Fibroblast of villous mesenchyme (primary cell): ENCODE results near the gene IGF1R. TPM values are rescaled to one million over a fixed set of nuclear protein-coding genes. Genes with fewer than 3 reads are reported as not detected.

Experiments used
- DNase-seq: peaks from one replicate; pipeline ENCODE4 v3.0.0-alpha.2; 2010; ENCODE audit warnings: low read depth
- H3K4me3 ChIP-seq: 2 replicates; pipeline ENCODE4 v1.5.1; 2011; ENCODE audit warnings: low read depth, mild to moderate bottlenecking, low read length
- total RNA-seq: library from RNA; depleted of rRNA; stranded (reverse); fragments of >200 nt; gene quantifications from 2 replicates; pipeline ENCODE4 v1.2.3, GENCODE V29; 2012
- TF ChIP-seq, protein P1 (sequence below): IDR thresholded peaks from 2 replicates; pipeline ENCODE4 v1.5.1; 2012; ENCODE audit warnings: low read depth, mild to moderate bottlenecking, low read length; ENCODE audit not compliant: insufficient read depth

Gene IGF1R
- total RNA-seq, 1 donor = 19.4 TPM

DNA sequence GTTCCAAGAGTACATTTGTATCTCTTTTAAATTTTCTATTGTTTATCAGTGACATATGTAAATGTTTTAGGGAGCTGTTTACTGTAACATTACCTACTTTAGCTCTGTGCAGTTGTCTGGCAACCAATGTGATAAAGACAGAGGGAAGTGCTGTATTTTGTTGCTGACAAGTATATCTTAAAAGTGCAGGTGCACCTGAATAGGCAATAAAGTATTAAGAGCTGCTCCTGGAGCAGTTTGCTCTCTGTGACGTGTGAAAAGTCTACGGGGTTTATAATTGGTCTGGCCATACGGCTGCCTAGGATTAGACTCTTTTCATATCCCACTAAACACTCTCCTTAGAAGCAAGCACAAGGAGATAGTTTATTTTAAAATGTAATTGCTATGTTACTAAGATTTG is 178.3 kb downstream of the IGF1R start:
- H3K4me3 ChIP-seq = no peak overlapping the region
- no peak for DNase-seq
- TF ChIP-seq, protein P1, sequence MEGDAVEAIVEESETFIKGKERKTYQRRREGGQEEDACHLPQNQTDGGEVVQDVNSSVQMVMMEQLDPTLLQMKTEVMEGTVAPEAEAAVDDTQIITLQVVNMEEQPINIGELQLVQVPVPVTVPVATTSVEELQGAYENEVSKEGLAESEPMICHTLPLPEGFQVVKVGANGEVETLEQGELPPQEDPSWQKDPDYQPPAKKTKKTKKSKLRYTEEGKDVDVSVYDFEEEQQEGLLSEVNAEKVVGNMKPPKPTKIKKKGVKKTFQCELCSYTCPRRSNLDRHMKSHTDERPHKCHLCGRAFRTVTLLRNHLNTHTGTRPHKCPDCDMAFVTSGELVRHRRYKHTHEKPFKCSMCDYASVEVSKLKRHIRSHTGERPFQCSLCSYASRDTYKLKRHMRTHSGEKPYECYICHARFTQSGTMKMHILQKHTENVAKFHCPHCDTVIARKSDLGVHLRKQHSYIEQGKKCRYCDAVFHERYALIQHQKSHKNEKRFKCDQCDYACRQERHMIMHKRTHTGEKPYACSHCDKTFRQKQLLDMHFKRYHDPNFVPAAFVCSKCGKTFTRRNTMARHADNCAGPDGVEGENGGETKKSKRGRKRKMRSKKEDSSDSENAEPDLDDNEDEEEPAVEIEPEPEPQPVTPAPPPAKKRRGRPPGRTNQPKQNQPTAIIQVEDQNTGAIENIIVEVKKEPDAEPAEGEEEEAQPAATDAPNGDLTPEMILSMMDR = no peak

DNA sequence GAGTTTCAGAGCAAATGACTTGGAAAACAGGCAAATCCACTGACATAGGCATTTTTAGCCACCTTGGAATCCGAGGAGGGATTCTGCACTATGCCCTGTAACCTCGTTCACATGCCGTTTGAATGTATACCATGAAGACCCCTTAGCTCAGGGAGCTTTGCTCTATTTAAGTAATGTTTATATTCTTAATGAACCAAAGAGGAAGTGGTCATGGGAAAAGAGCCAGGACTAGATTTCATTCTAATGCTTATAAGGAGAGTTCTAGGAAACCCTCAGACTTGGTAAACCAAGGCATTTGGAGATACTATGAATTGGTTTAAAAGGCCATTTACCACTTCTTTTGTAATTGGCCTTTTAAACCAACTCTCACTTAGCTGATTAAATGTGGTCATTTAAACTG is 178.9 kb downstream of the IGF1R start:
- DNase-seq = peak; percentile 24
- no peak overlapping the region for H3K4me3 ChIP-seq
- TF ChIP-seq, protein P1 = no peak

DNA sequence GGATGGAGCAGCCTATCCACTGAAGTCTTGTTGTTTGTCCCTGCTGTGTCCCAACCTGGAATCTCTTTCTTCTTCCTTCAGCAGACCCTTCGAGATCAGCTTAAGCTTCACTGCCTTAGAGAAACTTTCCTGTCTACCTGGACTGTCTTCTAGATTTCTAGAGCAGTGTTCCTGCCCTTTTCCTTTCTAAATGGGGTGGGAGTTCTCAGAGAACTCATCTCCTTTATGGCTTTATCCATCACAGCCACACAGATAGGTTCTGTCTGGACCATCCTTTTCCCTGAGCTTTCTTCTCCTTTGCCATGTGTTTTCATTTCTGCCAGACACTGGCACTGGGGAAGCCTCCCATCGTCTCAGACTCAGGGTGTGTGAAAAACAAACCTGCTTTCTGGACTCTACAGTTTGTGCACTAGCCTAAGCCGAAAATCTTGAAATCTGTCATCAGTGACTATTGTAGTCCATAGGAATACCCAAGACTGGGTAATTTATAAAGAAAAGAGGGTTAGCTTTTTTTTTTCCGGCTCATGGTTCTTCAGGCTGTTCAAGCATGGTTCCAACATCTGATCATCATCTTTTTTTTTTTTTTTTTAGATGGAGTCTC is 181.8 kb downstream of the IGF1R start:
- no peak for DNase-seq
- TF ChIP-seq, protein P1 = no peak
- no peak overlapping the region for H3K4me3 ChIP-seq

DNA sequence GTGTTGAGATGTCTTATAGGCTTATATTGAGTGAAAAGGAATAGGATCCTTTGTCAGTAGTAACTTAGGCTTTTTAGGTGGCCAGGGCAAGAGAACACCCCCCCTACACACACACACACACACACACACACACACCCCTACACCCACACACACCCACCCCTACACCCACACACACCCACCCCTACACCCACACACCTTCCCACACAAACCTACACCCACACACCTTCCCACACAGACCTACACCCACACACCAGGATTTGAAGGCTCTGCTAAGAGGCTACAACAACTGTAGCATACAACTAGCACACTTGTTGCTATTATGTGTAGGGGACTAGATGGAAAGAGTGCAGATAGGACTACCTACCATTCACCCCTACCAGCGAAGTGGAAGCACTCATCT is 186.6 kb downstream of the IGF1R start:
- TF ChIP-seq, protein P1 = no peak
- no peak overlapping the region for H3K4me3 ChIP-seq
- DNase-seq = no peak

DNA sequence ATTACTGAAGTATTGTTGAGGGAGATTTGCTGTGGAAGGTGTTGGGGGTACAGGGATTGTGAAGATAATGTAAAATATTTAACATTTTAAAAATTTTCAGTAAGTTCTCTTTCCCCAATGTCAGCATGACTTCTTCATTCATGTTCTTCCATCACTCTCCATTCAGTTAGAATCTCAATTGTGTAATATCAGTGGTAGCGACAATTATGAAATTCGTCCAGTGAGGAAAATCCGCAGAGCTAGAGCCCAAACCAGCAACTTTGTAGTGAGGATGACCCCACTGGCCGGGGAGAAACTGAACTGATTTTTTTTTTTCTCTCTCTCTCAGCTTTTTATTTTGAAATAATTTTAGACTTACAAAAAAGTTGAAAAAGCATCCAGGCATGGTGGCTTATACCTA is 187.5 kb downstream of the IGF1R start:
- no peak for DNase-seq
- TF ChIP-seq, protein P1 = no peak
- H3K4me3 ChIP-seq = no peak overlapping the region

DNA sequence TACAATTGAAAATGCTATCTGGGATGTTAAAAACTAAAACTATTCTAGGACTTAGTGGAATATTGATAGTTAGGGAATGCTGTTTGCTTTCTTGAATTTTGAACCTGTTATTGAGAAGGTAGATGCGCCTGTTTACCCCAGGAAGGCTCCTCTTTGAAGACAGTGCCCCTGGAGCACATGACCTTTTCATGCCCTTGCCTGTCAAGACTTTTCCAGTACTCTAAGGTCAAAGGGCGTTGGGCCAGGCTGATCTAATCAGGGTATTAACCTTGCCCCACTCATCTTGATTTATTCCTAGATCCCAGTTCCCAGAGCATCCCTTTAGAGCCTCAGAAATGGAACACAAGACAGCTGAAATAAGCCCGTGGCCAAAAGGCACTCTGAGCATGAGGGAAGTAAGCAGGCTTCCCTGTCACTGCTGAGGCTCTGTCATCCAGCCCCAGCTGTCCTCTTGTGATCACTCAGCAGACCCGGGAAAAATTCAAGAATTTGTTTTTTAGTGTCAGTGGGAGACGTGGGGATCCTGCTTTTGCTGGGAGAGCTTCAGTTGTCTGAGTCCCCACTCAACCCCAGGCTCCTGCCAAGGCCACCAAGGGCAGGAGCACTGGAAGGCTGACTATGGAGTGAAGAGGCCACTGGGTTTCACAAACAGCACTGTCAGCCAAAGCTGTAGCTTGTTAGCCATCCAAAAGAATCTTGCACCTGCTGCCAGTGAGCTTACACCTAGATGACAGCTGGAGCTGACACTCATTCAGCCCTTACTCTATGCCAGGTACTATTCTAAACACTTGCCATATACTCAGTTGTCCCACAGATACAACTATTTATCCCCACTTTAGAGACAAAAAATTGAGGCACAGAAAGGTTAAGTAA is 190.3 kb downstream of the IGF1R start:
- DNase-seq = no peak
- TF ChIP-seq, protein P1 = no peak

DNA sequence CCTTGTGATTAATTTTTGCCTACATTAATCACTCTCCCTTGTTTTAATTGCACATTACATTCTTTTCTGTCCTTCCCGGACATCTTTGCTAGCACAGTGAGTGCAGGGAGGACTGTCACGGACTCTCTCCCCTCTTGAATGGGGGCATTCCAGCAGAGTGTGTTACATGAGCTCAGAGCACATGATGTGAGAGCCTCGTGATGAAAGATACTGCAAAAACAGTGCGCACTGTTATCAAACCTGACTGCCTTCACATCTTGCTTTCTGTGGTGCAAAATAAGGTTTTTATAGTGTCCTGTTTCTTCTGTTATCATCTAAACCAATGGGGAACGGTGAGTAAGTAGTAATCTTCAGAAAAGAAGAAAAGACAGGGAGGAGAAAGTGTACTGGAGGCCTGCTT is 191.7 kb downstream of the IGF1R start:
- DNase-seq = no peak
- TF ChIP-seq, protein P1 = no peak
- no peak overlapping the region for H3K4me3 ChIP-seq

More for the DNA sequence above, 190.3 kb downstream of the IGF1R start:
- H3K4me3 ChIP-seq = no peak overlapping the region
